Measurements from ENCODE around the gene CACNA1S. TPM values are rescaled to one million over a fixed set of nuclear protein-coding genes. Genes with fewer than 3 reads are reported as not detected.

CACNA1S gene
- total RNA-seq, 1 experiment from 2014 or later, result not detected

DNA sequence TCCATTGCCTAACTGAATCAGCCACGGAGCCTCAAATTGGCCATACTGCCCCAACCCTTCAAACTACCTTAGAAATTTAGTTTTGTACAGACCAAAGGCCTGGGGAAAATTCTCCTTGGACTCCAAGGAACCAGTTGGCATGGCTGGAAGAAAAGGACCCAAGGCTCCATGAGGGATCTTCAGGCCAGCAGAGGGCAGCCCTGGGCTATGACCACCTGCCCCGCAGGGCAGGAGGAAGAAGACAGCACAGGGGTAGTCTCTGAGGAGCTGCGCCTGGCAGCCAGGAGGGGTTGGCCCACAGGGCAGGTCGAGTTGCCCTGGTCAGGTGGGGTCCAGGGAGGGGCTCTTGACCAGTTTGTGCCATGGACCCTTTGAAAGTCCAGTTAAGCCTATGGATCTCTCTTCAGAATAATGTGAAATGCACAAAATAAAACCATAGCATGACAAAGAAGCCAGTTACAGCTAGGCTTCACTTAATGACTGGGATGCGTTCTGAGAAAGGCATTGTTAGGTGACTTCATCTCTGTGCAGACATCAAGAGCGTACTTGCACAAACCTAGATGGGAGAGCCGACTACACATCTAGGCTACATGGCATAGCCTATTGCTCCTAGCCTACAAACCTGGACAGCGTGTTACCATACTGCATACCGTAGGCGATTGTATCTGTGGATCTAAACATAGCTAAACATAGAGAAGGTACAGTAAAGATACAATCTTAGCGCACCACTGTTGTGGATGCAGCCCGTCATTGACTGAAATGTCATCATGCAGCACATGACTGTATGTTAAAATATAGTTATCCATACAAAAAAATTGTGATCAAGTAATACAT lies 26.1 kb downstream of the CACNA1S start:
- intact Hi-C loops (cut with micrococcal nuclease; ENCODE audit: unreplicated experiment), result loop anchor here (1.0 kb wide), 1 partner anchor 28 kb away; no protein-coding TSS in a partner anchor
- Histone ChIP-seq H3K9me3 (ENCODE audit: low read depth, low read length, poor library complexity, severe bottlenecking) (no peaks in the 10 kb centered on the region), H3K4me3 (ENCODE audit: low read depth, low read length, poor library complexity, severe bottlenecking) (no peak overlapping the region), H3K27ac (ENCODE audit: low read depth, low read length, poor library complexity, severe bottlenecking) (no peak overlapping the region), H3K27me3 (replicated peaks; ENCODE audit: insufficient read depth, low read depth, low read length, poor library complexity) (no peaks in the 10 kb centered on the region), H3K36me3 (ENCODE audit: insufficient read depth, low read length, poor library complexity, severe bottlenecking) (no peaks in the 10 kb centered on the region), H3K4me1 (ENCODE audit: insufficient read depth, low read length, poor library complexity, severe bottlenecking) (no peaks in the 10 kb centered on the region)
- DNase-seq (ENCODE audit: low spot score), result peak; percentile 48
- CTCF ChIA-PET, result interaction anchor here (0.8 kb wide), 1 partner anchor 28 kb away, joined by 4 read pairs; no protein-coding TSS in a partner anchor
- TF ChIP-seq EZH2 (IDR thresholded peaks at IDR 0.05; ENCODE audit: borderline replicate concordance, low read depth, low read length, poor library complexity, severe bottlenecking) (no peak), CTCF (conservative IDR thresholded peaks at IDR 0.05; ENCODE audit: low read depth, low read length) (peak; percentile 55)
- POLR2A ChIA-PET (ENCODE audit: low non-redundant PET), result no interaction called here
- no TSS peak for BruUV-seq (replicated peaks)

GRCh38 chr1:201084295-201084694 lies 27.9 kb downstream of the CACNA1S start:
- BruUV-seq (replicated peaks), result no TSS peak
- TF ChIP-seq EZH2 (IDR thresholded peaks at IDR 0.05; ENCODE audit: borderline replicate concordance, low read depth, low read length, poor library complexity, severe bottlenecking), result no peak
- TF ChIP-seq CTCF (conservative IDR thresholded peaks at IDR 0.05; ENCODE audit: low read depth, low read length), result no peak
- Histone ChIP-seq H3K27ac (ENCODE audit: low read depth, low read length, poor library complexity, severe bottlenecking) (no peak overlapping the region), H3K4me1 (ENCODE audit: insufficient read depth, low read length, poor library complexity, severe bottlenecking) (no peaks in the 10 kb centered on the region), H3K36me3 (ENCODE audit: insufficient read depth, low read length, poor library complexity, severe bottlenecking) (no peaks in the 10 kb centered on the region), H3K4me3 (ENCODE audit: low read depth, low read length, poor library complexity, severe bottlenecking) (no peak overlapping the region), H3K27me3 (replicated peaks; ENCODE audit: insufficient read depth, low read depth, low read length, poor library complexity) (no peaks in the 10 kb centered on the region), H3K9me3 (ENCODE audit: low read depth, low read length, poor library complexity, severe bottlenecking) (no peaks in the 10 kb centered on the region)
- CTCF ChIA-PET, result no interaction called here
- POLR2A ChIA-PET (ENCODE audit: low non-redundant PET), result no interaction called here
- DNase-seq (ENCODE audit: low spot score), result no peak
- intact Hi-C loops (cut with micrococcal nuclease; ENCODE audit: unreplicated experiment), result no loop called here

GRCh38 chr1:201083741-201084140 lies 28.5 kb downstream of the CACNA1S start:
- H3K27ac ChIP-seq (ENCODE audit: low read depth, low read length, poor library complexity, severe bottlenecking), result no peak overlapping the region

More at GRCh38 chr1:201083741-201084140, 28.5 kb downstream of the CACNA1S start:
- ChIA-PET CTCF (interaction anchor here (0.8 kb wide), 1 partner anchor 111 kb away, joined by 3 read pairs; no protein-coding TSS in a partner anchor), POLR2A (ENCODE audit: low non-redundant PET) (no interaction called here)
- Histone ChIP-seq H3K27me3 (replicated peaks; ENCODE audit: insufficient read depth, low read depth, low read length, poor library complexity) (no peaks in the 10 kb centered on the region), H3K36me3 (ENCODE audit: insufficient read depth, low read length, poor library complexity, severe bottlenecking) (no peaks in the 10 kb centered on the region), H3K4me1 (ENCODE audit: insufficient read depth, low read length, poor library complexity, severe bottlenecking) (no peaks in the 10 kb centered on the region), H3K9me3 (ENCODE audit: low read depth, low read length, poor library complexity, severe bottlenecking) (no peaks in the 10 kb centered on the region), H3K4me3 (ENCODE audit: low read depth, low read length, poor library complexity, severe bottlenecking) (no peak overlapping the region)
- TF ChIP-seq EZH2 (IDR thresholded peaks at IDR 0.05; ENCODE audit: borderline replicate concordance, low read depth, low read length, poor library complexity, severe bottlenecking) (no peak), CTCF (conservative IDR thresholded peaks at IDR 0.05; ENCODE audit: low read depth, low read length) (no peak)
- intact Hi-C loops (cut with micrococcal nuclease; ENCODE audit: unreplicated experiment), result no loop called here
- no TSS peak for BruUV-seq (replicated peaks)
- DNase-seq (ENCODE audit: low spot score), result no peak

Data from A673 (cell line).